HepG2 (cell line): Measurements from ENCODE around the gene FBXO48. TPM values are rescaled to one million over a fixed set of nuclear protein-coding genes. Genes with fewer than 3 reads are reported as not detected.

Source experiments
- ATAC-seq: fragments of 200-7000 bp; cut with Tn5 transposase; 3 replicates; pipeline ENCODE4 v1.9.1; 2020; ENCODE audit warnings: mild to moderate bottlenecking, moderate library complexity
- BruUV-seq: library from RNA; stranded (reverse); fragments of 400-500 nt; replicated peaks from 2 replicates; lab custom pipeline; 2021; lab: Mats Ljungman, UMichigan
- CTCF ChIA-PET: fragments of 300-600 bp; formaldehyde crosslinking; extraction: SDS; loops from one replicate; lab custom pipeline; 2021; ENCODE audit warnings: low total read pairs, inconsistent platforms, low intra/inter-chr PET ratio; lab: Yijun Ruan, JAX
- POLR2A ChIA-PET: fragments of 350-600 bp; sonication (Branson Sonifier 250); formaldehyde crosslinking; loops from one replicate; lab custom pipeline; 2020; ENCODE audit warnings: antibody characterized with exemption, inconsistent platforms; lab: Yijun Ruan, JAX
- DNase-seq: peaks from one replicate; pipeline ENCODE4 v3.0.0-alpha.2; 2015; ENCODE audit warnings: low spot score
- FAIRE-seq: peaks from 3 replicates; lab custom pipeline; 2011; peaks lifted over from hg19 to GRCh38; lab: Jason Lieb, UNC
- H2AFZ ChIP-seq: one replicate; pipeline ENCODE4 v1.6.1; 2011; ENCODE audit warnings: low read length, inconsistent platforms
- H3K27ac ChIP-seq: fragments of 300-600 bp; 3 replicates; pipeline ENCODE4 v1.8.0; 2011; ENCODE audit warnings: mixed run types, mild to moderate bottlenecking, mixed read lengths, low read length, inconsistent platforms; ENCODE audit not compliant: insufficient read depth; ENCODE audit errors: extremely low read length
- H3K27me3 ChIP-seq, 2 experiments: fragments of 200-600 bp in 1 of 2; 2 replicates in 1 of 2; 3 replicates in 1 of 2; pipeline versions ENCODE4 v1.6.0 to v1.8.0; 2011; ENCODE audit warnings: low read length in 2 of 2, mild to moderate bottlenecking in 2 of 2, moderate library complexity in 2 of 2, inconsistent platforms in 1 of 2; ENCODE audit not compliant: insufficient read depth in 2 of 2, control insufficient read depth in 1 of 2
- H3K36me3 ChIP-seq, 2 experiments: fragments of 200-600 bp in 1 of 2; replicated peaks in 1 of 2; 2 replicates in 1 of 2; 3 replicates in 1 of 2; pipeline versions ENCODE4 v1.5.1 to v1.8.0; 2011; ENCODE audit warnings: low read length in 2 of 2, inconsistent platforms in 1 of 2; ENCODE audit not compliant: insufficient read depth in 2 of 2, control insufficient read depth in 1 of 2
- H3K4me1 ChIP-seq: 2 replicates; pipeline ENCODE4 v1.5.1; 2012; ENCODE audit warnings: low read length, inconsistent platforms; ENCODE audit not compliant: insufficient read depth
- H3K4me2 ChIP-seq: 2 replicates; pipeline ENCODE4 v1.6.0; 2011; ENCODE audit warnings: low read depth, low read length, inconsistent platforms
- H3K4me3 ChIP-seq, 3 experiments: fragments of 200-600 bp in 1 of 3; sonication (generic), shearing (Covaris generic) in 1 of 3; replicated peaks in 1 of 3; 2 replicates each; pipeline ENCODE4 v1.5.1; 2011 to 2016; ENCODE audit warnings: low read length in 3 of 3, inconsistent platforms in 2 of 3, low read depth in 2 of 3, mild to moderate bottlenecking in 2 of 3, control low read depth in 1 of 3, mixed read lengths in 1 of 3; ENCODE audit not compliant: insufficient read depth in 1 of 3
- H3K79me2 ChIP-seq: one replicate; pipeline ENCODE4 v1.6.1; 2011; ENCODE audit warnings: low read length, inconsistent platforms; ENCODE audit not compliant: insufficient read depth
- H3K9ac ChIP-seq: 2 replicates; pipeline ENCODE4 v1.6.0; 2011; ENCODE audit warnings: mild to moderate bottlenecking, low read depth, low read length, inconsistent platforms; ENCODE audit not compliant: insufficient read depth
- H3K9me3 ChIP-seq: 2 replicates; pipeline ENCODE4 v1.5.1; 2012; ENCODE audit warnings: mild to moderate bottlenecking, low read length
- H4K20me1 ChIP-seq: 2 replicates; pipeline ENCODE4 v1.6.0; 2011; ENCODE audit warnings: inconsistent platforms, mild to moderate bottlenecking, low read length, moderate library complexity; ENCODE audit not compliant: insufficient read depth
- ATM ChIP-seq: fragments of 450-650 bp; IDR thresholded peaks from 2 replicates; pipeline ENCODE4 v1.7.1; 2017; ENCODE audit warnings: mild to moderate bottlenecking, borderline replicate concordance
- RFX1 ChIP-seq: fragments of 450-650 bp; IDR thresholded peaks from 2 replicates; pipeline ENCODE4 v1.6.1; 2017
- SRSF4 ChIP-seq: fragments of 200-400 bp; formaldehyde crosslinking; IDR thresholded peaks from one replicate; pipeline ENCODE4 v1.6.1; 2018; ENCODE audit warnings: mild to moderate bottlenecking, low read depth, low read length, moderate library complexity; ENCODE audit not compliant: poor library complexity, severe bottlenecking
- ZNF629 ChIP-seq: sonication (generic); formaldehyde crosslinking; conservative IDR thresholded peaks from 2 replicates; pipeline ENCODE4 v1.5.0; 2020; ENCODE audit warnings: missing genetic modification reagents
- WGBS: methylation state at CpG from one replicate; pipeline ENCODE4 v1.1.6; 2017; ENCODE audit warnings: low lambda C conversion rate; 5-methylcytosine and 5-hydroxymethylcytosine counted together
- in situ Hi-C: cut with HindIII; loops from 2 replicates; pipeline ENCODE4 v1.10.0; 2017; ENCODE audit warnings: low pct_unique_long_range_greater_than_20kb; ENCODE audit not compliant: extremely low pct_ligation_motif_present
- intact Hi-C: fragments of 100-400 bp; cut with micrococcal nuclease; formaldehyde crosslinking; loops from one replicate; pipeline ENCODE4 v1.10.0; 2022; ENCODE audit not compliant: unreplicated experiment
- polyA plus RNA-seq, 8 experiments: library from polyadenylated mRNA; depleted of rRNA in 3 of 8; stranded (reverse) in 7 of 8; unstranded in 1 of 8; fragments of >200 nt; fragmentation: Illumina TruSeq in 4 of 8; extraction: Trizol in 4 of 8; gene quantifications; 2 replicates each; pipeline versions ENCODE4 v1.2.1 to v1.2.3, GENCODE V29; 2011 to 2016; ENCODE audit warnings: low read depth in 4 of 8, missing spikeins in 1 of 8, mixed read lengths in 1 of 8; ENCODE audit not compliant: insufficient read depth in 1 of 8
- total RNA-seq, 5 experiments: library from RNA; depleted of rRNA; stranded (reverse); fragments of >200 nt; fragmentation: Illumina TruSeq; extraction: Trizol; gene quantifications; 2 replicates each; pipeline ENCODE4 v1.2.3, GENCODE V29; 2016; ENCODE audit warnings: low read depth in 1 of 5

The FBXO48 gene
- total and polyA plus RNA-seq, 2 of the 13 experiments (the other 11 are each of a cell fraction or from before 2014, with no cell fraction given), result 0.42 to 1.1 TPM

- WGBS, result 1% methylated on average over 3 of the region's 3 CpGs
- Histone ChIP-seq H3K36me3 (no peaks in the 10 kb centered on the region), H3K9me3 (no peaks in the 10 kb centered on the region), H3K4me2 (no peak overlapping the region), H4K20me1 (no peaks in the 10 kb centered on the region), H3K79me2 (no peaks in the 10 kb centered on the region), H3K4me1 (no peaks in the 10 kb centered on the region), H2AFZ (no peak overlapping the region), H3K9ac (no peak overlapping the region), H3K27me3 (peaks cover 0 to 16% of the 10 kb centered on the region in 2 experiments; a peak in 2 of 5 replicates), H3K4me3 (no peak overlapping the region), H3K27ac (no peak overlapping the region)
- no peak for DNase-seq
- no peak for ATAC-seq
- BruUV-seq, result no TSS peak
- CTCF ChIA-PET, result no interaction called here
- FAIRE-seq, result no peak
- in situ Hi-C loops (no loop called here), intact Hi-C loops (no loop called here)
- POLR2A ChIA-PET, result no interaction called here
- no peak for TF ChIP-seq SRSF4
- peak; percentile 18; the same call in 1 of the 2 replicates for TF ChIP-seq RFX1
Observed at GRCh38 chr2:68414876-68415275, 52.2 kb downstream of the FBXO48 start.

DNA sequence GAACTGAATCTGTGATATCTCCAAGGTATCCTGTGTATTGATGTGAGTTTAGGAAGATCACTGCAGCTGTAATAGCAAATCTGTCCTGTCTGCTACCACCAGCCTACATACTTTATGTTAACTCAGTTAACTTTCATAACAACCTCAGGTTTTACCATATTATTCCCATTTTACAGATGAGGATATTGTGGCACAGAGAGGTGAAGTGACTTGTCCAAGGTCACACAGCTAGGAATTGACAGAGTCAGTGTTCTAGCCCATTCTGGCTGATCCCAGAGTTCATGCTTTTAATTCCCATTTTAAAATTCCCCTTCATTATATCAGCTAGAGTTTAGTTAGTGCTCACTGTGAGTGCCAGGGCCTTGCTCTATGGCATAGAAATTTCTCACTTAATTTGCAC, 52.6 kb downstream of the FBXO48 start:
- POLR2A ChIA-PET, result no interaction called here

More for the DNA sequence above, 52.6 kb downstream of the FBXO48 start:
- no peak overlapping the region for H2AFZ ChIP-seq
- no TSS peak for BruUV-seq
- intact Hi-C loops, result no loop called here
- H3K79me2 ChIP-seq, result no peaks in the 10 kb centered on the region
- peaks cover 0 to 16% of the 10 kb centered on the region in 2 experiments; a peak in 2 of 5 replicates for H3K27me3 ChIP-seq
- DNase-seq, result no peak
- H3K4me2 ChIP-seq, result no peak overlapping the region
- no peak overlapping the region for H3K27ac ChIP-seq
- H3K4me3 ChIP-seq, result no peak overlapping the region
- FAIRE-seq, result no peak
- in situ Hi-C loops, result no loop called here
- ATAC-seq, result no peak
- H4K20me1 ChIP-seq, result no peaks in the 10 kb centered on the region
- CTCF ChIA-PET, result no interaction called here
- no peak overlapping the region for H3K9ac ChIP-seq
- H3K36me3 ChIP-seq, result no peaks in the 10 kb centered on the region
- no peaks in the 10 kb centered on the region for H3K9me3 ChIP-seq
- TF ChIP-seq ZNF629 (CRISPR knock-in tag), result 0 out of 2 replicates have a peak, but pooled peaks have one; percentile 37
- TF ChIP-seq ATM, result no peak
- no peaks in the 10 kb centered on the region for H3K4me1 ChIP-seq
